Esophagus muscularis mucosa (tissue), 4 donors: ENCODE measurements around the gene ERMARD.

Source experiments
- EP300 ChIP-seq: sonication (generic); formaldehyde crosslinking; IDR thresholded peaks from one replicate; pipeline ENCODE4 v1.6.1; 2017; ENCODE audit warnings: antibody characterized with exemption
- POLR2A ChIP-seq: fragments of 450-650 bp; IDR thresholded peaks from one replicate; pipeline ENCODE4 v1.6.1; 2017; ENCODE audit warnings: antibody characterized with exemption, moderate library complexity, mild to moderate bottlenecking, low read depth
- POLR2AphosphoS5 ChIP-seq, 2 donors: sonication (generic); formaldehyde crosslinking; IDR thresholded peaks; one replicate each; pipeline ENCODE4 v1.6.1; 2017; ENCODE audit warnings: antibody characterized with exemption in 2 of 2
- TF ChIP-seq, protein P1 (sequence below), 3 experiments: fragments of 200-600 bp in 2 of 3; fragments of 450-650 bp in 1 of 3; sonication (generic) in 2 of 3; IDR thresholded peaks; one replicate each; pipeline ENCODE4 v1.5.1; 2017 to 2019; ENCODE audit warnings: antibody characterized with exemption in 3 of 3, mild to moderate bottlenecking in 2 of 3, moderate library complexity in 1 of 3

GRCh38 chr6:169816975-169817374 is 65.6 kb downstream of the ERMARD start:
- TF ChIP-seq, protein P1, sequence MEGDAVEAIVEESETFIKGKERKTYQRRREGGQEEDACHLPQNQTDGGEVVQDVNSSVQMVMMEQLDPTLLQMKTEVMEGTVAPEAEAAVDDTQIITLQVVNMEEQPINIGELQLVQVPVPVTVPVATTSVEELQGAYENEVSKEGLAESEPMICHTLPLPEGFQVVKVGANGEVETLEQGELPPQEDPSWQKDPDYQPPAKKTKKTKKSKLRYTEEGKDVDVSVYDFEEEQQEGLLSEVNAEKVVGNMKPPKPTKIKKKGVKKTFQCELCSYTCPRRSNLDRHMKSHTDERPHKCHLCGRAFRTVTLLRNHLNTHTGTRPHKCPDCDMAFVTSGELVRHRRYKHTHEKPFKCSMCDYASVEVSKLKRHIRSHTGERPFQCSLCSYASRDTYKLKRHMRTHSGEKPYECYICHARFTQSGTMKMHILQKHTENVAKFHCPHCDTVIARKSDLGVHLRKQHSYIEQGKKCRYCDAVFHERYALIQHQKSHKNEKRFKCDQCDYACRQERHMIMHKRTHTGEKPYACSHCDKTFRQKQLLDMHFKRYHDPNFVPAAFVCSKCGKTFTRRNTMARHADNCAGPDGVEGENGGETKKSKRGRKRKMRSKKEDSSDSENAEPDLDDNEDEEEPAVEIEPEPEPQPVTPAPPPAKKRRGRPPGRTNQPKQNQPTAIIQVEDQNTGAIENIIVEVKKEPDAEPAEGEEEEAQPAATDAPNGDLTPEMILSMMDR (IDR thresholded peaks at IDR 0.05): no peak
- no peak for TF ChIP-seq EP300
- TF ChIP-seq POLR2A: no peak
- no peak for TF ChIP-seq POLR2AphosphoS5 (IDR thresholded peaks at IDR 0.05)
